Measurements from ENCODE around the gene DDX50.

DNA sequence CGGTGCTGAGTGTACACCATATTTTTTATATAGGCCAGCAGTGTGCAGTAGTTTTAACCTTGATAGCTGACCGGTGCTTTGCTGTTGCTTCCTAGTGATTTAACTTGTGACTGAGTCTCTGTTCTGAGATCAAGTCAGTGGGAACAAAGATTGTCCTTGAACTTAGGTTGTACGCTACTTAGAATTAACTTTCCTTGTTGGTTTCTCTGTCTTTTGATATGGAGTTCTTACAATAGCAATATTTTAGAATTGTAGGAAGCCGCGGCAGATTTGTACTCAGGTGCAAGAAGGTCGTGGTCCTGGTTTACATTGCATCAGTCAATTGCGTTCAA is 56.1 kb downstream of the DDX50 start:
- TF ChIP-seq, protein P1, sequence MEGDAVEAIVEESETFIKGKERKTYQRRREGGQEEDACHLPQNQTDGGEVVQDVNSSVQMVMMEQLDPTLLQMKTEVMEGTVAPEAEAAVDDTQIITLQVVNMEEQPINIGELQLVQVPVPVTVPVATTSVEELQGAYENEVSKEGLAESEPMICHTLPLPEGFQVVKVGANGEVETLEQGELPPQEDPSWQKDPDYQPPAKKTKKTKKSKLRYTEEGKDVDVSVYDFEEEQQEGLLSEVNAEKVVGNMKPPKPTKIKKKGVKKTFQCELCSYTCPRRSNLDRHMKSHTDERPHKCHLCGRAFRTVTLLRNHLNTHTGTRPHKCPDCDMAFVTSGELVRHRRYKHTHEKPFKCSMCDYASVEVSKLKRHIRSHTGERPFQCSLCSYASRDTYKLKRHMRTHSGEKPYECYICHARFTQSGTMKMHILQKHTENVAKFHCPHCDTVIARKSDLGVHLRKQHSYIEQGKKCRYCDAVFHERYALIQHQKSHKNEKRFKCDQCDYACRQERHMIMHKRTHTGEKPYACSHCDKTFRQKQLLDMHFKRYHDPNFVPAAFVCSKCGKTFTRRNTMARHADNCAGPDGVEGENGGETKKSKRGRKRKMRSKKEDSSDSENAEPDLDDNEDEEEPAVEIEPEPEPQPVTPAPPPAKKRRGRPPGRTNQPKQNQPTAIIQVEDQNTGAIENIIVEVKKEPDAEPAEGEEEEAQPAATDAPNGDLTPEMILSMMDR (IDR thresholded peaks at IDR 0.05), result no peak
- TF ChIP-seq POLR2A (IDR thresholded peaks at IDR 0.05), result no peak
